Measurements from ENCODE around the gene VEZT.
"Not testable (repeated sequence)": the region's sequence is repeated elsewhere in the genome, so short reads cannot be mapped to it uniquely, and the experiment has no call there.

VEZT gene

DNA sequence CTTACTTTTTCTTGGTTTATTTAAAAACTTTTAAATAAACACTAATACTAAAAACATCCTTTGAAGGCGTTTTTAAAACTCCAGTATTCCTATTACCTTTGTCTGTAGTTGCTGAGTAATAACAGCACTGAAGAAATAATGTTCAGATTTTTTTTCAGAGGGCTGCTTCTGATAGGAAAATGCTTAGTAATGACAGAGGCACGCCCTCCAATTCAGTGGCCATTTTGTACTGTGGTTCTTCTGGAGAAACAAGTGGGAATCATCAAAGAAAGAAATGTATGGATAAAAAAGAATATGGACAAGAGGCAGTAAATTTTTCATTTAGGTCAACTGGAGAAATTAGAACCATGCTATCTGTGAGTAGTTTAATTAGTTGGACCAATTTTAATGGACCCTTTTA lies 13.6 kb downstream of the VEZT start:
- Histone ChIP-seq H3K4me2 (ENCODE audit: low read length) (no peak overlapping the region), H3K4me1 (no peaks in the 10 kb centered on the region), H3K27me3 (ENCODE audit: control insufficient read depth, insufficient read depth, low read length) (no peaks in the 10 kb centered on the region), H2AFZ (no peak overlapping the region), H3K36me3 (ENCODE audit: control insufficient read depth, insufficient read depth, low read length) (no peaks in the 10 kb centered on the region), H3K4me3 (ENCODE audit: low read depth, low read length) (no peak overlapping the region), H3K79me2 (peaks cover 39% of the 10 kb centered on the region), H3K9me3 (ENCODE audit: control insufficient read depth, low read length) (no peaks in the 10 kb centered on the region), H3K27ac (no peak overlapping the region), H3K9ac (no peak overlapping the region)
- no peak for TF ChIP-seq CTCF (IDR thresholded peaks at IDR 0.05)

- not testable (repeated sequence) for H3K27me3 ChIP-seq (ENCODE audit: control insufficient read depth, insufficient read depth, low read length); H3K9me3 ChIP-seq (ENCODE audit: control insufficient read depth, low read length); H2AFZ ChIP-seq; H3K36me3 ChIP-seq (ENCODE audit: control insufficient read depth, insufficient read depth, low read length); H3K4me1 ChIP-seq; H3K9ac ChIP-seq; H3K27ac ChIP-seq; H3K4me2 ChIP-seq (ENCODE audit: low read length); H3K4me3 ChIP-seq (ENCODE audit: low read depth, low read length)
- H3K79me2 ChIP-seq = peaks cover 37% of the 10 kb centered on the region
These were observed 16.6 kb downstream of the VEZT start for GRCh38 chr12:95234187-95234586.

DNA sequence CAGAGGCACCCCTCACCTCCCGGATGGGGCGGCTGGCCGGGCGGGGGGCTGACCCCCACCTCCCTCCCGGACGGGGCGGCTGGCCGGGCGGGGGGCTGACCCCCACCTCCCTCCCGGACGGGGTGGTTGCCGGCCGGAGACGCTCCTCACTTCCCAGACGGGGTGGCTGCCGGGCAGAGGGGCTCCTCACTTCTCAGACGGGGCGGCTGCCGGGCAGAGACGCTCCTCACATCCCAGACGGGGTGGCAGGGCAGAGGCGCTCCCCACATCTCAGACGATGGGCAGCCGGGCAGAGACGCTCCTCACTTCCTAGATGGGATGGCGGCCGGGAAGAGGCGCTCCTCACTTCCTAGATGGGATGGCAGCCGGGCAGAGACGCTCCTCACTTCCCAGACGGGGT lies 18.0 kb downstream of the VEZT start:
- H3K9ac ChIP-seq; H3K4me1 ChIP-seq; H3K27ac ChIP-seq; H3K4me3 ChIP-seq (ENCODE audit: low read depth, low read length); H2AFZ ChIP-seq; H3K27me3 ChIP-seq (ENCODE audit: control insufficient read depth, insufficient read depth, low read length); H3K9me3 ChIP-seq (ENCODE audit: control insufficient read depth, low read length); H3K4me2 ChIP-seq (ENCODE audit: low read length); H3K36me3 ChIP-seq (ENCODE audit: control insufficient read depth, insufficient read depth, low read length): not testable (repeated sequence)
- peaks cover 35% of the 10 kb centered on the region for H3K79me2 ChIP-seq

DNA sequence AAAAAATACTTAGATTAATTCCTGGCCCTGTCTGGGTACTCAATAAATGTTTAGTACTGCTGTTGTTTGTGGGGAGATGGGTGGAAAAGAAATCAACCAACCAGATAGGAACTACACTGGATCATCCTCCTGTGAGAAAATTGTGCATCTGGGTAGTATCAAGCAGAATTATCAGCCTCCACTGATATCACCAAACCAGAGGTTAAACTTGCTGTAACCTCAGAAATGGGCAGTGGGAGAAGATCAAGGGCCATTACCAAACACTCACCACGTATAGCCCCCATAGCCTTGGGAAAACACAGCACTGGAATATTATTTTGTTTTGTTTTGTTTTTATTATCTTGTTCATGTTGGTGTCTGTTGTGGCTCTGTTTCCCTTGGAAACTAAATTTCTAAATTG lies 19.7 kb downstream of the VEZT start:
- H3K27me3 ChIP-seq (ENCODE audit: control insufficient read depth, insufficient read depth, low read length) = no peaks in the 10 kb centered on the region
- no peak overlapping the region for H3K27ac ChIP-seq
- H3K9me3 ChIP-seq (ENCODE audit: control insufficient read depth, low read length) = no peaks in the 10 kb centered on the region
- no peak overlapping the region for H3K4me2 ChIP-seq (ENCODE audit: low read length)
- no peak overlapping the region for H3K9ac ChIP-seq
- no peaks in the 10 kb centered on the region for H3K36me3 ChIP-seq (ENCODE audit: control insufficient read depth, insufficient read depth, low read length)
- H3K4me1 ChIP-seq = peaks cover 7% of the 10 kb centered on the region
- H2AFZ ChIP-seq = no peak overlapping the region
- H3K4me3 ChIP-seq (ENCODE audit: low read depth, low read length) = no peak overlapping the region
- TF ChIP-seq CTCF (IDR thresholded peaks at IDR 0.05) = no peak
- peaks cover 46% of the 10 kb centered on the region for H3K79me2 ChIP-seq

GRCh38 chr12:95238150-95238549 lies 20.5 kb downstream of the VEZT start:
- H3K79me2 ChIP-seq = peaks cover 43% of the 10 kb centered on the region
- H2AFZ ChIP-seq = no peak overlapping the region
- H3K9me3 ChIP-seq (ENCODE audit: control insufficient read depth, low read length) = no peaks in the 10 kb centered on the region
- peaks cover 7% of the 10 kb centered on the region for H3K4me1 ChIP-seq
- no peaks in the 10 kb centered on the region for H3K27me3 ChIP-seq (ENCODE audit: control insufficient read depth, insufficient read depth, low read length)
- H3K4me2 ChIP-seq (ENCODE audit: low read length) = no peak overlapping the region
- H3K9ac ChIP-seq = no peak overlapping the region
- H3K36me3 ChIP-seq (ENCODE audit: control insufficient read depth, insufficient read depth, low read length) = no peaks in the 10 kb centered on the region
- no peak overlapping the region for H3K27ac ChIP-seq
- H3K4me3 ChIP-seq (ENCODE audit: low read depth, low read length) = no peak overlapping the region
- TF ChIP-seq CTCF (IDR thresholded peaks at IDR 0.05) = no peak

DNA sequence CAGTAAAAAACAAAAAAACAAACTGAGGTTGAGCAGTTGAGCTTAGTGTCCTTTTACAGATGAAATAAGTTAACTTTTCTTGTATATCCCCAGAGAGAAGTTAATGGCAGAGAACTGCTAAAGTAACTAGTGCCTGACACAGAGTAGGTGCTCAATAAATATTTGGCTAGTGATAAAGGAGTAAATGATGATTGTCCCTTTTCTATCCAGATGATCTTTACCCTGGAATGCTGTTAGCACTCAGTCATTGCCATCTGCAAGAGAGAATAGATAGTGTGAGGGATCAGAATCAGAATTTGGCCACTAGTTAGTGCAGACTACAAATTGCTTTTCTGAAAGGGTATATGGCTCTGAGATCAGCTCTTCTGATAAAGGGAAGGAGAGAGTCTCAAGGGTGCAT lies 21.6 kb downstream of the VEZT start:
- Histone ChIP-seq H3K4me2 (ENCODE audit: low read length) (no peak overlapping the region), H3K27me3 (ENCODE audit: control insufficient read depth, insufficient read depth, low read length) (no peaks in the 10 kb centered on the region), H3K9me3 (ENCODE audit: control insufficient read depth, low read length) (no peaks in the 10 kb centered on the region), H3K4me1 (peaks cover 7% of the 10 kb centered on the region), H3K27ac (no peak overlapping the region), H3K36me3 (ENCODE audit: control insufficient read depth, insufficient read depth, low read length) (no peaks in the 10 kb centered on the region), H2AFZ (no peak overlapping the region), H3K9ac (no peak overlapping the region), H3K4me3 (ENCODE audit: low read depth, low read length) (no peak overlapping the region), H3K79me2 (peaks cover 45% of the 10 kb centered on the region)
- no peak for TF ChIP-seq CTCF (IDR thresholded peaks at IDR 0.05)

DNA sequence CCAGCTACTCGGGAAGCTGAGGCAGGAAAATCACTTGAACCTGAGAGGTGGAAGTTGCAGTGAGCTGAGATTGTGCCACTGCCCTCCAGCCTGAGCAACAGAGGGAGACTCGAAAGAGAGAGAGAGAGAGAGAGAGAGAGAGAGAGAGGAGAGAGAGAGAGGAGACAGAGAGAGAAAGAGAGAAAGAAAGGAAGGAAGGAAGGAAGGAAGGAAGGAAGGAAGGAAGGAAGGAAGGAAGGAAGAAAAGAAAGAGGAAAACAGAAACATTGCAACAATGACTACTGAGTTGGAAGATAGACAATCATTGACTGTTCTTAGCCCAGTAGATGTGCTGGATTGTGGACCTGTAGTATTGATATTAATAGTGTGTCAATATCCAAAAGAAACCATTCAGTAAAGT lies 22.2 kb downstream of the VEZT start:
- peaks cover 46% of the 10 kb centered on the region for H3K79me2 ChIP-seq
- H2AFZ ChIP-seq; H3K36me3 ChIP-seq (ENCODE audit: control insufficient read depth, insufficient read depth, low read length); H3K27ac ChIP-seq; H3K27me3 ChIP-seq (ENCODE audit: control insufficient read depth, insufficient read depth, low read length); H3K4me1 ChIP-seq; H3K4me2 ChIP-seq (ENCODE audit: low read length); H3K9me3 ChIP-seq (ENCODE audit: control insufficient read depth, low read length); H3K9ac ChIP-seq; H3K4me3 ChIP-seq (ENCODE audit: low read depth, low read length): not testable (repeated sequence)

All from parathyroid adenoma (tissue), 2 donors.